ENCODE results near the gene FMN1. TPM values are rescaled to one million over a fixed set of nuclear protein-coding genes. Genes with fewer than 3 reads are reported as not detected.

FMN1 gene
- total and polyA plus RNA-seq, 7 donors, result 3.0 to 19.9 (median 6.7) TPM

DNA sequence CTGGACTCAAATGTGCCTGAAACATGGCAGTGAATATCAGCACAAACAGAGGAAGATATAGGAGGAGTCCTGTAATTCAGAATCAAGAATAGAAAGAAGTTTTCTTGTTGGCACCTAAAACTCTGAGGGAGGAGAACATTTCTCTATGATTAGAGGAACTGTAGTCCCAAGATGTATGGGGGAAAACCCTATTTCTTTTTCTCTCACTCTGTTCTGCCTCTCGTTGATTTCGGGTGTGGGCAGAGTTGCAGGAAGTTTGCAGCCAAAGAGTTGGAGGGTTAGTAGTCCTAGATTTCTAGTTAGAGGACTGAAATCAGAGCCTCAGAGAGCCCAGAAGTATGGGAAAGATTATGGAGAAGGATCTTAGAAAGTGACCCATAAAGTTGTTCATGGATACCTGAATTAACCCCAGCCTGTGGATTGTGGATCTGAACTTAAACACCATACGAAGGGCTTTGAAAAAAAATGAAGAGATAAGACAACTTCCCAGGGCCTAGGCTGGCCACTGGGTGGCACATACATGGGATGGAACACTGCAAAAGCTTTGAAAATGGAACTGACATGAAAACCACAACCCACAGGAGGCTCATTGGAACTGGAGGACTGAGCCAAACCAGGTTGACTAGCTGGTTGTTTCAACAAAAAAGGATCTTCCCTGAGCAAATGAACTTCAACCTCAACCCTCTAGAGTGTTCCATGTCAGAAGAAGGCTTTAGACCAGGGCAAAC lies 34.6 kb downstream of the FMN1 start:
- Histone ChIP-seq H3K9me3 (no peaks in the 10 kb centered on the region), H3K27me3 (no peaks in the 10 kb centered on the region), H3K36me3 (no peaks in the 10 kb centered on the region), H3K27ac (peak overlapping the region in 2 of 4 donors; percentile 63 to 66), H3K4me1 (peaks cover 0 to 19% (median 7%) of the 10 kb centered on the region in 4 donors), H3K4me3 (no peak overlapping the region)
- intact Hi-C loops (cut with DNase I), result no loop called here
- TF ChIP-seq POLR2AphosphoS5 (IDR thresholded peaks at IDR 0.05) (no peak), POLR2A (IDR thresholded peaks at IDR 0.05) (no peak), EP300 (IDR thresholded peaks at IDR 0.05) (no peak)
- TF ChIP-seq, protein P1, sequence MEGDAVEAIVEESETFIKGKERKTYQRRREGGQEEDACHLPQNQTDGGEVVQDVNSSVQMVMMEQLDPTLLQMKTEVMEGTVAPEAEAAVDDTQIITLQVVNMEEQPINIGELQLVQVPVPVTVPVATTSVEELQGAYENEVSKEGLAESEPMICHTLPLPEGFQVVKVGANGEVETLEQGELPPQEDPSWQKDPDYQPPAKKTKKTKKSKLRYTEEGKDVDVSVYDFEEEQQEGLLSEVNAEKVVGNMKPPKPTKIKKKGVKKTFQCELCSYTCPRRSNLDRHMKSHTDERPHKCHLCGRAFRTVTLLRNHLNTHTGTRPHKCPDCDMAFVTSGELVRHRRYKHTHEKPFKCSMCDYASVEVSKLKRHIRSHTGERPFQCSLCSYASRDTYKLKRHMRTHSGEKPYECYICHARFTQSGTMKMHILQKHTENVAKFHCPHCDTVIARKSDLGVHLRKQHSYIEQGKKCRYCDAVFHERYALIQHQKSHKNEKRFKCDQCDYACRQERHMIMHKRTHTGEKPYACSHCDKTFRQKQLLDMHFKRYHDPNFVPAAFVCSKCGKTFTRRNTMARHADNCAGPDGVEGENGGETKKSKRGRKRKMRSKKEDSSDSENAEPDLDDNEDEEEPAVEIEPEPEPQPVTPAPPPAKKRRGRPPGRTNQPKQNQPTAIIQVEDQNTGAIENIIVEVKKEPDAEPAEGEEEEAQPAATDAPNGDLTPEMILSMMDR (IDR thresholded peaks at IDR 0.05), result no peak
- WGBS, 2 donors, result 67 to 72% methylated on average over 3 of the region's 3 CpGs
- DNase-seq, result no peak

DNA sequence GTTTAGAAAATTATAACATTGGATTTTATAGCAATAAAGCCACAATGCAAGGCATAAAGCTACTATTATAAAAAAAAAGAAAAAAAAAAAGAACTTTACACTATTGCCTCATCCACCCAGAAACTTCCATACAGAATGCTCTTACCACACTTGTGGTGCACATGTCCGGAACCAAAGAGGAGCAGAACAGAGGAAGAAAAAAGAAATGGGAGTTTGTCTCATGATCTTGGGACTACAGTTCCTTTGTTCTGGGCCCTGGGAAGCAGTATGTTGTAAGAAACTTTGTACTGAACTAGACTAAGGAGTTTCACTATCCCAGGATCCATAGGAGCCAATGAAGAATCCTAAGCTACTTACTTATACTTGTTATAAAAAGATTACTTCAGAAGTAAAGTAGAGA lies 36.1 kb downstream of the FMN1 start:
- TF ChIP-seq, protein P1 (IDR thresholded peaks at IDR 0.05), result no peak
- TF ChIP-seq POLR2A (IDR thresholded peaks at IDR 0.05) (no peak), POLR2AphosphoS5 (IDR thresholded peaks at IDR 0.05) (peak in 1 of 4 donors; percentile 12), EP300 (IDR thresholded peaks at IDR 0.05) (no peak)
- Histone ChIP-seq H3K36me3 (no peaks in the 10 kb centered on the region), H3K9me3 (no peaks in the 10 kb centered on the region), H3K4me1 (peaks cover 0 to 19% (median 7%) of the 10 kb centered on the region in 4 donors), H3K4me3 (no peak overlapping the region), H3K27me3 (no peaks in the 10 kb centered on the region), H3K27ac (no peak overlapping the region)
- intact Hi-C loops (cut with DNase I), result no loop called here
- DNase-seq, result no peak
- WGBS, 2 donors, result 86 to 93% methylated on average over 1 of the region's 1 CpG

DNA sequence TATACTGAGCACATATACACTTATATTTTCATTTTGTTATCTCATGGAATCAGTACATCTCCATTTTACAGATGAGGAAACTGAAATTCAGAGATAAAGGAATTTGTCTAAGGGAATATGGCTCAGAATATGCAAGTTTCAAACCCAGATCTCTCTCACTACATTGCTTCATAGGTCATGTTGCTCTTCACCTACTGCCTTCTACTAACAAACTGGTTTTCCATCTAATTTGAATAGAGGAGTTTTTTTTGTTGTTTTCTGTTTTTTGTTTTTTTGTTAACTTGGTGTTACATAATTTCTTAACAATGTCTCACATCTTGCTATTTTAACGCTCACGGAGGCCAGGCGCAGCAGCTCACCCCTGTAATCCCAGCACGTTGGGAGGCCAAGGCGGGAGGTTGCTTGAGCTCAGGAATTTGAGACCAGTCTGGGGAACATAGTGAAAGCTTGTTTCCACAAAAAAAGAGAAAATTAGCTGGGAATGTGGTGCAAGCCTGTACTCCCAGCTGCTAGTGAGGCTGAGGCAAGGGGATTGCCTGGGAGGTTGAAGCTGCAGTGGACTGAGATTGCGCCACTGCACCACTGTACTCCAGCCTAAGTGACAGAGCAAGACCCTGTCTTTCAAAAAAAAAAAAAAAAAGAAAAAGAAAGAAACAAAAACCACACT lies 37.0 kb downstream of the FMN1 start:
- WGBS, 2 donors, result 96% methylated on average over 6 of the region's 6 CpGs
- Histone ChIP-seq H3K9me3 (no peaks in the 10 kb centered on the region), H3K36me3 (no peaks in the 10 kb centered on the region), H3K4me1 (peaks cover 0 to 19% (median 7%) of the 10 kb centered on the region in 4 donors), H3K4me3 (no peak overlapping the region), H3K27me3 (no peaks in the 10 kb centered on the region), H3K27ac (no peak overlapping the region)
- TF ChIP-seq POLR2A (IDR thresholded peaks at IDR 0.05) (no peak), EP300 (IDR thresholded peaks at IDR 0.05) (no peak), POLR2AphosphoS5 (IDR thresholded peaks at IDR 0.05) (no peak)
- TF ChIP-seq, protein P1 (IDR thresholded peaks at IDR 0.05), result no peak
- DNase-seq, result no peak
- intact Hi-C loops (cut with DNase I), result no loop called here

DNA sequence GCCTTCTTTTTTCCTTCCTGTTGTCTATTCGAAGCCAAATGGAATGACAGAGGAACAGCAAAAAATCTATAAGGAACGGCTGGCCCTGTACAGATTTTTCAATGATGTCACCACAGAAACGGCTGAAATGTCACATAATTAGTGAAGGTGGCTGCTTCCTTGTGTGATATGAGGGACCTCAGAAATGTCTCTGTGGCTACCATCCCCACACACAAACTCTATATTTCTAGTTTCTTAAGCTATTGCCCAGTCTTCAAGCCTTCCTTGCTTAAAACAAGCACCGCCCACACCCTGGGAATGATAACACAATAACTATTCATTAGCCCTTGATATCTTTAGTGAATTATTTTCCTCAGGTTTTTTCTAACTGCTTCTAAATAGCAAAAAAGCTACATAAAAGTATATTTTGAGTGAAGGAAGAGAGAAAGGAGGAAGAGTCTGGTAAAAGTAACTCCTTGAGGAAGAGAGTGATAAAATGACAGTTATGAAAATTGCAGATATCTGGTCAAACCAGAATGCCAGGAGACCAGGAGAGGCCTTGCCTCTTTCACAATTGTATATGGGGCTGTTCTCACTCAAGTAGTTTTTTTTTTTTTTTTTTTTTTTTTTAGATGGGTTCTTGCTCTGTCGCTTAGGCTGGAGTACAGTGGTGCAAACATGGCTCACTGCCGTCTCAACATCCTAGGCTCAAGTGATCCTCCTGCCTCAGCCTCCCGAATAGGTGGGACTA lies 38.7 kb downstream of the FMN1 start:
- TF ChIP-seq POLR2AphosphoS5 (IDR thresholded peaks at IDR 0.05) (no peak), EP300 (IDR thresholded peaks at IDR 0.05) (no peak), POLR2A (IDR thresholded peaks at IDR 0.05) (no peak)
- TF ChIP-seq, protein P1 (IDR thresholded peaks at IDR 0.05), result no peak
- Histone ChIP-seq H3K27ac (peak overlapping the region in 1 of 4 donors; percentile 51), H3K4me1 (peaks cover 0 to 12% (median 4%) of the 10 kb centered on the region in 4 donors), H3K27me3 (no peaks in the 10 kb centered on the region), H3K36me3 (no peaks in the 10 kb centered on the region), H3K4me3 (no peak overlapping the region), H3K9me3 (no peaks in the 10 kb centered on the region)
- DNase-seq, result no peak
- WGBS, 2 donors, result 87% methylated on average over 7 of the region's 7 CpGs
- intact Hi-C loops (cut with DNase I), result no loop called here
